ENCODE measurements around the gene MCF2L. TPM values are rescaled to one million over a fixed set of nuclear protein-coding genes. Genes with fewer than 3 reads are reported as not detected.

The MCF2L gene
- total RNA-seq, 4 donors from 2014 or later = 18.4 to 173 (median 57.6) TPM

- TF ChIP-seq CTCF (IDR thresholded peaks at IDR 0.05; ENCODE audit: low read depth) = no peak
These were observed 151.5 kb downstream of the MCF2L start for GRCh38 chr13:113120300-113121182.

GRCh38 chr13:113121183-113121927, 152.3 kb downstream of the MCF2L start:
- TF ChIP-seq CTCF (IDR thresholded peaks at IDR 0.05; ENCODE audit: low read depth) = no peak

- TF ChIP-seq CTCF (IDR thresholded peaks at IDR 0.05; ENCODE audit: low read depth) = no peak
These were observed 153.0 kb downstream of the MCF2L start for GRCh38 chr13:113121928-113122471.

GRCh38 chr13:113122550-113123225, 153.7 kb downstream of the MCF2L start, which contains the start of gene F10:
F10 (plus strand) TSS chr13:113122799; CDS start chr13:113122856, 57 bp downstream.
- TF ChIP-seq CTCF (IDR thresholded peaks at IDR 0.05; ENCODE audit: low read depth) = no peak

GRCh38 chr13:113123226-113124201, 154.5 kb downstream of the MCF2L start:
- no peak for TF ChIP-seq CTCF (IDR thresholded peaks at IDR 0.05; ENCODE audit: low read depth)

- no peak for TF ChIP-seq CTCF (IDR thresholded peaks at IDR 0.05; ENCODE audit: low read depth)
These were observed 155.4 kb downstream of the MCF2L start for GRCh38 chr13:113124211-113124970.
